Liver (tissue), 3 donors: ENCODE results near the gene ACSS2.

ENCODE experiments used
- CTCF ChIP-seq: fragments of 150-350 bp; IDR thresholded peaks from 2 replicates; pipeline ENCODE4 v1.5.1; 2017; ENCODE audit warnings: improper control_type of control experiment, low read depth, low read length; ENCODE audit not compliant: missing input control
- FOXA1 ChIP-seq: IDR thresholded peaks from 2 replicates; pipeline ENCODE4 v1.6.1; 2016; ENCODE audit warnings: antibody characterized with exemption
- GABPA ChIP-seq, 2 donors: IDR thresholded peaks in 1 of 2; conservative IDR thresholded peaks in 1 of 2; 2 replicates each; pipeline ENCODE4 v1.6.1; 2016; ENCODE audit warnings: antibody characterized with exemption in 2 of 2, mild to moderate bottlenecking in 1 of 2, moderate library complexity in 1 of 2
- HNF4A ChIP-seq, 2 donors: conservative IDR thresholded peaks; 2 replicates each; pipeline ENCODE4 v1.6.1; 2016; ENCODE audit warnings: antibody characterized with exemption in 2 of 2, mild to moderate bottlenecking in 2 of 2
- JUND ChIP-seq, 2 donors: IDR thresholded peaks; 2 replicates each; pipeline ENCODE4 v1.6.1; 2016; ENCODE audit warnings: antibody characterized with exemption in 2 of 2
- MAX ChIP-seq: IDR thresholded peaks from 2 replicates; pipeline ENCODE4 v1.6.1; 2016; ENCODE audit warnings: antibody characterized with exemption
- RAD21 ChIP-seq, 2 donors: IDR thresholded peaks; 2 replicates each; pipeline ENCODE4 v1.6.1; 2016; ENCODE audit warnings: antibody characterized with exemption in 2 of 2, mild to moderate bottlenecking in 2 of 2
- REST ChIP-seq: IDR thresholded peaks from 2 replicates; pipeline ENCODE4 v1.6.1; 2016; ENCODE audit warnings: antibody characterized with exemption, mild to moderate bottlenecking
- SP1 ChIP-seq: IDR thresholded peaks from 2 replicates; pipeline ENCODE4 v1.6.1; 2018; ENCODE audit warnings: antibody characterized with exemption, mild to moderate bottlenecking
- TAF1 ChIP-seq: conservative IDR thresholded peaks from 2 replicates; pipeline ENCODE4 v1.6.1; 2016; ENCODE audit warnings: antibody characterized with exemption, mild to moderate bottlenecking
- ZBTB33 ChIP-seq: IDR thresholded peaks from 2 replicates; pipeline ENCODE4 v1.6.1; 2016; ENCODE audit warnings: antibody characterized with exemption
- TF ChIP-seq, protein P1 (sequence below): IDR thresholded peaks from 2 replicates; pipeline ENCODE4 v1.6.1; 2016; ENCODE audit warnings: antibody characterized with exemption
- donor health status: healthy.
- donor health status: healthy.

DNA sequence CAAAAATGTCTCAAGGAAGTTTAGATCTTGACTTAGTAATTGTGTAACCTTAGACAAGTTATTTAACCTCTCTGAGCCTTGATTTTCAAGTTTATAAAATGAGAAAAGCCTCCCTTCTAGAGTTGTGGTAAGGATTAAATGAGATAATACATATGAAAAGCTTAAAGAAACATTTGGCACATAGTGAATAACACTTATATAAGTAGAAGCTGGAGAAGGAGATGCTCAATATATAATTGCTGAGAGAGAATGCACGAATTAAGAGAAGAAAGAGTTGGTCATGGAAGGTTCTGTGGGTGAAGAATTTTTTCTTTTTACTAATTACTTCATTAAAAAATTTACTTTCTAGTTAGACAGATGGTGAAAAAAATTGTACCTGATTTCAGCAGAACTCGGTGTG, 5.3 kb downstream of the ACSS2 start:
- TF ChIP-seq CTCF (no peak), TAF1 (no peak), SP1 (no peak), JUND (IDR thresholded peaks at IDR 0.05) (no peak), FOXA1 (no peak), MAX (no peak), REST (no peak), GABPA (IDR thresholded peaks at IDR 0.05 in 1 of 2, conservative IDR thresholded peaks at IDR 0.05 in 1 of 2) (no peak), RAD21 (IDR thresholded peaks at IDR 0.05) (no peak), ZBTB33 (no peak), HNF4A (conservative IDR thresholded peaks at IDR 0.05) (no peak)
- TF ChIP-seq, protein P1, sequence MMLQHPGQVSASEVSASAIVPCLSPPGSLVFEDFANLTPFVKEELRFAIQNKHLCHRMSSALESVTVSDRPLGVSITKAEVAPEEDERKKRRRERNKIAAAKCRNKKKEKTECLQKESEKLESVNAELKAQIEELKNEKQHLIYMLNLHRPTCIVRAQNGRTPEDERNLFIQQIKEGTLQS: no peak
